Stimulated activated CD8-positive, alpha-beta memory T cell treated with anti-CD3 and anti-CD28 coated beads, Interleukin-15, amount 100 ng/mL, for 1 hour (primary cell): Measurements from ENCODE around the gene MED26.
A peak's percentile ranks its signal among the peaks of the same experiment; 100 is the strongest.
"Not testable (repeated sequence)": the region's sequence is repeated elsewhere in the genome, so short reads cannot be mapped to it uniquely, and the experiment has no call there.

ENCODE experiments used
- DNase-seq: peaks from one replicate; pipeline ENCODE4 v3.0.0-alpha.2; 2020; ENCODE audit warnings: low read depth

The MED26 gene

GRCh38 chr19:16573296-16573695, 54.7 kb downstream of the MED26 start:
- no peak for DNase-seq

GRCh38 chr19:16572332-16573211, 55.4 kb downstream of the MED26 start, which contains the start of gene SLC35E1:
SLC35E1 (minus strand) TSS chr19:16572415; CDS start chr19:16572364, 51 bp downstream.
- peak; percentile 78 for DNase-seq

- no peak for DNase-seq
Measured at GRCh38 chr19:16571822-16572331, 56.1 kb downstream of the MED26 start.

GRCh38 chr19:16571283-16571682, 56.7 kb downstream of the MED26 start:
- DNase-seq: no peak

- no peak for DNase-seq
Measured at GRCh38 chr19:16569609-16570320, 58.2 kb downstream of the MED26 start.

GRCh38 chr19:16566702-16567101, 61.3 kb downstream of the MED26 start:
- no peak for DNase-seq

GRCh38 chr19:16566161-16566560, 61.8 kb downstream of the MED26 start:
- peak; percentile 59 for DNase-seq

- no peak for DNase-seq
Measured at GRCh38 chr19:16564842-16565241, 63.2 kb downstream of the MED26 start.

- DNase-seq: no peak
Measured at GRCh38 chr19:16562608-16563025, 65.4 kb downstream of the MED26 start.

GRCh38 chr19:16561382-16561781, 66.6 kb downstream of the MED26 start:
- DNase-seq: no peak

- DNase-seq: no peak
Measured at GRCh38 chr19:16559780-16560276, 68.2 kb downstream of the MED26 start.

- DNase-seq: no peak
Measured at GRCh38 chr19:16554776-16555175, 73.2 kb downstream of the MED26 start.

- not testable (repeated sequence) for DNase-seq
Measured at GRCh38 chr19:16551902-16552301, 76.1 kb downstream of the MED26 start.

- no peak for DNase-seq
Measured at GRCh38 chr19:16548956-16549355, 79.0 kb downstream of the MED26 start.

- DNase-seq: no peak
Measured at GRCh38 chr19:16544473-16545231, 83.4 kb downstream of the MED26 start.

GRCh38 chr19:16543734-16544133, 84.3 kb downstream of the MED26 start:
- DNase-seq: not testable (repeated sequence)

- no peak for DNase-seq
Measured at GRCh38 chr19:16542910-16543472, 85.0 kb downstream of the MED26 start.

- DNase-seq: peak; percentile 88
Measured at GRCh38 chr19:16542045-16542909, 85.7 kb downstream of the MED26 start, which contains the start of gene CHERP. CHERP (minus strand) TSS chr19:16542437; CDS start chr19:16542378, 59 bp downstream.

GRCh38 chr19:16541526-16542044, 86.4 kb downstream of the MED26 start:
- DNase-seq: no peak

- no peak for DNase-seq
Measured at GRCh38 chr19:16540948-16541347, 87.1 kb downstream of the MED26 start.
